Transverse colon (tissue), 4 donors: ENCODE data around the gene ALOX15.

ENCODE experiments used
- CTCF ChIP-seq, 5 experiments: fragments of 200-600 bp in 3 of 5; fragments of 450-650 bp in 2 of 5; sonication (generic) in 3 of 5; IDR thresholded peaks; 1 replicate in 2 of 5; 2 replicates in 3 of 5; pipeline ENCODE4 v1.5.1; 2016 to 2017; ENCODE audit warnings: antibody characterized with exemption in 5 of 5, inconsistent platforms in 3 of 5, mild to moderate bottlenecking in 2 of 5, moderate library complexity in 1 of 5
- POLR2AphosphoS5 ChIP-seq, 3 donors: sonication (generic); formaldehyde crosslinking; IDR thresholded peaks; one replicate each; pipeline ENCODE4 v1.6.1; 2016; ENCODE audit warnings: antibody characterized with exemption in 3 of 3

- TF ChIP-seq CTCF (IDR thresholded peaks at IDR 0.05) (no peak), POLR2AphosphoS5 (IDR thresholded peaks at IDR 0.05) (no peak)
Observed at GRCh38 chr17:4602041-4602440, 39.4 kb downstream of the ALOX15 start.
